CD4-positive, alpha-beta T cell treated with Interferon alpha-2 for 1 hour (primary cell): ENCODE results near the gene LHFPL4.
"Not testable (repeated sequence)": the region's sequence is repeated elsewhere in the genome, so short reads cannot be mapped to it uniquely, and the experiment has no call there.

Experiments
- DNase-seq, 2 donors: peaks; one replicate each; pipeline ENCODE4 v3.0.0-alpha.2; 2020 to 2022

Gene LHFPL4

GRCh38 chr3:9534429-9534828, 19.2 kb downstream of the LHFPL4 start:
- no peak for DNase-seq

- no peak for DNase-seq
Measured at GRCh38 chr3:9525078-9525477, 28.5 kb downstream of the LHFPL4 start.

DNA sequence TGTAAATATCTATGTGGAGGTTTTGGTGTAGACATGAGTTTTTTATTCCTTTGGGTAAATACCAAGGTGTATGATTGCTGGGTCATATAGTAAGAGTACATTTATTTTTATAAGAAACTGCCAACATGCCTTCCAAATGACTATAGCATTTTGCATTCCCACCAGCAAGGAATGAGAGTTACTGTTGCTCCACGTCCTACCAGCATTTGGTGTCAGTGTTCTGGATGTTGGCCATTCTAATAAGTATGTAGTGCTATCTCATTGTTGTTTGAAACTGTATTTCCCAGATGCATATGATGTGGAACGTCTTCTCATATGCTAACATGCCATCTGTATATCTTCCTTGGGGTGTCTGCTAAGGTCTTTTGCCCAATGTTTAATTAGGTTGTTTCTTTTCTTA, 38.7 kb downstream of the LHFPL4 start:
- DNase-seq = no peak

DNA sequence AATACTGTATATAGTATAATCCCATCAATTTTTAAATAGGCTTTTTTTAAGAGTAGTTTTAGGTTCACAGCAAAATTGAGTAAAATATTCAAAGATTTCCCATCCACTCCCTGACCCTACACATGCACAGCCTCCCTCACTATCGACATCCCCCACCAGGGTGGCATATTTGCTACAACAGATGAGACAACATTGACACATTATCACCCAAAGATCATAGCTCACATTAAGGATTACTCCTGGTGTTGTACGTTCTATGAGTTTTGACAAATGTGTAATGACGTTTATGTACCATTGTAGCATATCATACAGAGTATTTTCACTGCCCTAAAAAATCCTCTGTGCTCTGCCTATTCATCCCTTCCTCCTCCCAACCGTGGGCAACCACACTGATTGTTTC, 39.3 kb downstream of the LHFPL4 start:
- no peak for DNase-seq

GRCh38 chr3:9512456-9513045, 41.1 kb downstream of the LHFPL4 start:
- DNase-seq = no peak

- no peak for DNase-seq
Measured at GRCh38 chr3:9508781-9509180, 44.8 kb downstream of the LHFPL4 start.

- no peak for DNase-seq
Measured at GRCh38 chr3:9507586-9508578, 45.7 kb downstream of the LHFPL4 start.

GRCh38 chr3:9503283-9503682, 50.3 kb downstream of the LHFPL4 start:
- DNase-seq = peak; percentile 63 to 75

DNA sequence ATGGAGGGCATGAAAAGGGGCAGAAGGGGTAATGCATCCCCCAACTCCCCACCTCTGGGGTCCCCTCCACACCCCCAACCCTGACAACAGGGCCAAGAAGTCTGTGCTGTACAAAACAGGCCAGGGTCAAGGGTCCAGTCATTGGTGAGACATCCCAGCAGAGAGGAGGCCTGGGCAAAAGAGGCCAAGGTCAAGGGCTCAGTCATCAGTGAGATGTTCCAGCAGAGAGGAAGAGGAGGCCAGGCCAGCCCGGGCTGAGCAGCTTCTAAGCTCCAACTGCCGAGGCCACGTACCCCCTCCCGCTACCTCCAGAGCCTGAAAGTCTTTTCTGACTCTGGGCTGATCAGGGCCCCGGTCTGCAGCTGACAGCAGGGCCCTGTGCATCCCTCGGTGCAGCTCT, 52.4 kb downstream of the LHFPL4 start:
- DNase-seq = no peak

GRCh38 chr3:9500108-9501050, 53.2 kb downstream of the LHFPL4 start:
- DNase-seq = peak; percentile 42 to 55

- no peak for DNase-seq
Measured at GRCh38 chr3:9499455-9500107, 54.0 kb downstream of the LHFPL4 start.

GRCh38 chr3:9498781-9499180, 54.8 kb downstream of the LHFPL4 start:
- DNase-seq = no peak

DNA sequence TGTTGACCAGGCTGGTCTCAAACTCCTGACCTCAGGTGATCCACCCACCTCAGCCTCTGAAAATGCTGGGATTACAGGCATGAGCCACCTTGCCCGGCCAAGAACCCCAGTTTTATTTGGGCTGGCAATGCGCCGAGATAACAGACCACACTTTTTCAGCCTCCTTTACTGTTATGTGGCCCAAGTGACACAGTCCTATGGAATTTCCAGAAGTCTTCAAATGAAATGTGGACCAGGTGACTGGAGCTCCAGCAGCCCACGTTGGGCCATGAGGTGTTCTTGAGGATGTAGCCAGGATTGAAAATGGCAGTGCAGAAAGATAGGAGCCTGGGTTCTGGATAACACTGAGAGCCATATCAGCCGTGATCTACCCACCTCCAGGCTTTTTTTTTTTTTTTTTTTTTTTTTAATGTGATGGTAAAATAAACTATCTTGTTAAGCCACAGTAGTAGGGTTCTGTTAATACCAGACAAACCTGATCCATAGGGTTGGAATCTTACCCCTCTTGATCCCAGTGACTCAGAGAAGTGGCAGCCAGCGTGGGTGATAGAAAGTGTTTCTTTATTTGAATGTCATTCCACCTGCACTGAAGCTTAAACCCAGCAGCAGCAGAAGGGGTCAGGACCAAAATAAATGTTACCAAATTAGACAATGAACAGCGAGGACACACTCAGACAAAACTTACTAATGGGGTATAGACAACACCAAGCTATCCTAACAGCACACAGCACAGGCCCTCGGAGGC, 55.6 kb downstream of the LHFPL4 start:
- DNase-seq = no peak

GRCh38 chr3:9496893-9497292, 56.7 kb downstream of the LHFPL4 start:
- no peak for DNase-seq

GRCh38 chr3:9494036-9494435, 59.6 kb downstream of the LHFPL4 start:
- not testable (repeated sequence) for DNase-seq

GRCh38 chr3:9491506-9491905, 62.1 kb downstream of the LHFPL4 start:
- no peak for DNase-seq

- DNase-seq = no peak
Measured at GRCh38 chr3:9485248-9485647, 68.4 kb downstream of the LHFPL4 start.

- DNase-seq = no peak
Measured at GRCh38 chr3:9480265-9480664, 73.4 kb downstream of the LHFPL4 start.

GRCh38 chr3:9476935-9477334, 76.7 kb downstream of the LHFPL4 start:
- DNase-seq = no peak

GRCh38 chr3:9474482-9474881, 79.1 kb downstream of the LHFPL4 start:
- no peak for DNase-seq

DNA sequence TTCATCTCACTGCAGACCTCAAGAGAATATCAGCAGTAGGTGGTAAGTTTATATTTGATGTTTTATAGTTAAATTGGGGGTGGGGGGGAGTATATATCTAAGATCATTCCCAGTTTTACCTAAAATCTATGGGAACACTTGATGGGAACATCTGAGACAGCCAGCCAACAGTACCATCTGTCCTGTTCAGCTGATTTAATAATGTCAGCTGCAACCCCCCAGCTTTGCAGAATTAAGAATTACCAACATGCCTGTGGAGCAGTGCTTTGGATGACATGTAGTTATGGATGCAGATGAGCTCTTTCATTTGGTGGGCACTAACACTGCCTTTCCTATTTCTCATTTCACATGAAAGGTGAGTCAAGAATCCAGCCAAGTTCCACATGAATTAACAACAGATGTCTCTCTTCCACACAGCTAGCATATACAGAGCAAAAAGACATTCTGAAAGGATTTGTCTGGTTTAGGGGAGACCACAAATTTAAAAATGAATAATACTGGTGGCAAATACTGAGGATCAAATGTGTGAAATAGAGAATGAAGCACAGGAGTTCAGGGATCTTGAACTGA, 80.0 kb downstream of the LHFPL4 start:
- no peak for DNase-seq
